NOMO-1 (cell line): ENCODE data around the gene ZNF22.

Experiments
- DNase-seq, 2 experiments: peaks; one replicate each; lab custom pipeline; 2025; ENCODE audit not compliant: unreplicated experiment in 2 of 2; lab: John Stamatoyannopoulos, UW

ZNF22 gene

DNA sequence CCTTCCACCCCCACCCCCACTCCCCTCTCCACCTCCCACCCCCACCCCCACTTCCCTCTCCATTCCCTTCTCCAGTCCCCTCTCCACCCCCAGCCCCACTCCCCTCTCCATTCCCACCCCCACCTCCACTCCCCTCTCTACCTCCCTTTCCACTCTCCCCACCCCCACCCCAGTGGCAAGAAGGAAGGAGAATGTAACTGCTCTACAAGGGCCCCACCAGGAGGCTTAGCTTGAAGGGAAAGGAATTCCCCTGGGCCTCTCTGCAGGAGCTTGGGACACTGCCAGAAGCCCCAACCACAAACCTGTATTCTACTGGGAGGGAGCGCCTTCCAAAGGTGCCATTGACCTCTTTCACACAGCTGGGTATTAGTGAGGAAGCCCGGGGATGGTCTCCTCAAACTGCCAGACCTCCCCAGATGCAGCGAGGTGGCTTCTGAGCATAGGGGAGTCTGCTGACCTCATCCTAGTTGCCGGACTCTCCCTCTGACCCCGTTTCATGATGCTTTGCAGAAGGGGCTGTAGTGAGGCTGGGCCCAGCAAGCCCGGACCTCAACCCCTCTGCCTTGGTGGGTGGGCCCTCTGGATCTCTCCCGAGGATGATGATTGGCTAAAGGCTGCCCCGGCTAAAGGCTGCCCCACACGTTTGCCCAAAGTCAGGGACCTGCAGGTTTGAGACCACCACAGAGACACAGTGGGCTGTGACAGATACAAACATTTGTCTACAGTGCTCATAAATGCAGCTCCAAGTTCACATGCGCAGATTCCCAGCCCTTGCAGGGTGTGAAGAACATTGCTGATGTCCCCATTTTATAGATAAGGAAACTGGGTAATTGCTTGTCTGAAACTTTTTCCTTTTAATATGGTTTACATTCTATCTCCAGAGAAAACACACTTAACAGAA is 25.0 kb upstream of the ZNF22 start:
- no peak for DNase-seq

DNA sequence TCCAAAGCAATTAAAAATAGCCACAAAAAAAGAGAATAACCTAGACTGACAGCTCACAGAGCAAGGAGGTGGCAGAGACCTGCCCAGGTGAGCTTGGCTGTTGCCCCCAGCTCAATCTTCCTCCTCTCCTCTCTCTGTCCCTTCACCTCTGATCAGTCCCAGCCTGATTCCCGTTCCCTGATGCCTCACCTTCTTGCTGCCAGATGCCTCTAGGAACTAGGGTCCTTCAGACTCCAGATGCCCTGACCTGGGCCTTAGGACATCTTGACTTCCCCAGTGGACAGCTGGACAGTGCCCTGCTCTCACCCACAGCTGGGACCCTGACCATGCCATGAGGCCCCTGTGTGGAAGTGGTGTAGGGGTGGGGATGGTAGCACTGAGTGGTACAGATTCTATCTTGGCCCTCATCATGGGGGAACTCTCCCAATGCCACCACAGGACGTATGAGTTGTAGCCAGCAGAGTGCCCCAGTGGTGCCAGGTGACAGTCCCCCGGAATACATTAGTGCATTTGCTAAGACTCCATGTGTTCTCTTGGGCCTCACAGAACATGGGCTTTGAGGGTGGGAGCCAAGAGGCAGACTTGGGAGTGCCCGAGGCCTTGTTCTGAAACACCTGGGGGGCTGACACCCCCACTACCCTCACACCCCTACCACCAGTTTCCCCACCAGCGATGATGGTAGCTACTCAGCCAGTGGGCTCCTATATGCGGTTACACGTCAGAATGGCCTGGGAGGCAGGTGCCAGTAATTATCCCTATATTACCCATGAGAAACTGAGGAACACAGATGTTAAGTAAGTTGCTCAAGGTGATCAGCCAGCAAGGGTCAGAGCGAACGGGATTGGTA is 24.1 kb upstream of the ZNF22 start:
- no peak for DNase-seq

DNA sequence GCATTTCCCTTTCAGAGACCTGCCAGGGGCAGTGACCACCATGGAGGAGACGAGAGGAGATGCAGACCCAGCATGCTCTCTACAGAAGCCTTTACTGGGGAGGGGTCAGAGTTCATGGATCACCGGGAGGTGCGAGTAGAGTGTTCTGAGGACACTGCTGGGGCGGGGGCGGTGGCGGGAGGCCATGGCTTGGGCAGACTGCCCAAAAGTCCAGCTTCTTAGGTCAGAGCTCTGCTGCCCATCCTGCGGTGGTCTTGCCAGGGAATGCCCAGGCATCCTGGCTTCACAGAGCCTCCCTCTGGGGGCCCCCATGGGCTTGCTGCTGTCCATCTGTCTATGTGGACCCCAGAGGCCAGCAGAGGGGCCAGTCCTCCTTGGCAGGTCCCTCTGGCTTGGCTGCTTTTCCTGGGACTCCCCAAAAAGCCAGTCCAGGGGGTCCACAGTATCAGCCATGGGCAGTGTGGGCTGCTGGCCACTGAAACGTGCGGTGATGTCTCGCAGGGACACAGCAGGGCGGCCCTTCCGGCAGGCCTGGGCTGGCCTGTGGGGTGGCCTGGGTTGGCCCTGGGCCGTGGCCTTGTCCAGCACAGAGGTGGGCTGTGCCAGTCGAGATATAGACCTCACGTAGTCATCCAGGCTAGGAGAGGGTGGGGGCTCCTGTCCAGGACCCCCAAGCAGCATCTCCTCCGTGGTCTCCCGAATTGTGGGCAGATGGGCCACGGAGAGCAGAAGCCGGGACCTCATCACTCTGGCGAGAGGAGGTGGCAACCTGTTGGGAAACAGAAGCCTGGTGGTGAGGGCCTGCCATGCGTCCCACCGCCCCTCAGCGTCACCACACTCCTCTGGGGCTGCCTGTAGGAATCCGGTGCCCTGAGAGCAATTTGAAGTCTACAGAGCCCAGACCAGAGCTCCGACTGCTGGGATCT is 23.2 kb upstream of the ZNF22 start:
- DNase-seq, result no peak

DNA sequence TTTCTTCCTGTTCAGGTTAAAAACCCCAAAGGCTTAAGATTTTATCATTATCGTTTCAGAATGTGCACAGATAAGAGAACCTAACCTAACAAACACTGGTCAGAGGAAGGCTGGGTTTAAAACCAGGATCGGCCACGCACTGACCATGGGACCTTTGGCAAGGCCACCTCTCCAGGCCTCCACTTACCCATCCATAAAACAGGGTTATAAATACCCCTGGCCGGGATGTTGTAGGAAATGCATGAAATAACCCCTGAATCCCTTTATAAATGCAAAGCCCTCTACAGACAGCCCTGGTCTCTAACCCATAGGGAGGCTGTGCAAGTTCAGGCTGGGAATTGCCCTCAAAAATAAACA is 22.5 kb upstream of the ZNF22 start:
- no peak for DNase-seq

DNA sequence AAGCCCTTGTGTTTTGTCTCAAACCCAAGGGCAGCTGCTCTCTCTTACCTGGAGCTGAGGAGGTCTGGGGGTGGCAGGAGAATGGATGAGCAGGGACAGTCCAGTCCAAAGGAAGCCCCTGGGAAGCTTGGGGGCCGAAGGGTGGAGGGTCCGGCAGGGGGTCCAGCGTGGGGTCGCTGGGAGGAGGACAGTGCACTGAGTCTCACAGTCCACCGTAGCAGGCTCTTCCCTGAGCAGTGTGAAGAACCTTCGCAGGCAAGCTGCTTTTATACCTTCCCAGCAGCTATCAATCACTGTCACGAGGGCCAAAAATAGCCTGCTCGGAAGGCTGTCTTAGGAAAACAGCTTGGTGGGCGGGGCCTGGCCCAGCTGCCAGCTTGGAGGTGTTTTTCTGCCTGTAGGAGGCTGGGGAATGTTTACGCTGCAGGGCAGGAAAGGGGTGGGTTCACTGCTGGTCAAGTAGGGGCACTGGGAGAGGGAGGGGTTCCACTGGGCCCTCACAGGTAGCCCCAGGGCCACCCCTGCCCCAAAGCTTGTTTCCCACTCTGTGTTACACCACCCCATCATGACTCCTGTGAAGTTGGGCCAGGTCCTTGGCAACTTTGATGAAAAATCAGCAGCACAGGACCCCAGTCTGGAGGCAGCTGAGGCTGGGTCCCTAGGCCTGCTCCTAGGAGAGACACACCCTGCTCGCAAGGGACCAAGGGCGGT is 22.0 kb upstream of the ZNF22 start, which contains the start of gene DEPP1:
Gene DEPP1, minus strand, starts transcription at position 240 of the 711 bp plus-strand sequence. CDS start 779 bp downstream, outside the sequence.
- DNase-seq, result no peak

GRCh38 chr10:44979281-44980191 is 21.2 kb upstream of the ZNF22 start:
- DNase-seq, result no peak

- DNase-seq, result no peak
Measured at GRCh38 chr10:44980309-44981171, 20.2 kb upstream of the ZNF22 start.

GRCh38 chr10:44981172-44982113 is 19.3 kb upstream of the ZNF22 start:
- no peak for DNase-seq

- no peak for DNase-seq
Measured at GRCh38 chr10:44982114-44982460, 18.6 kb upstream of the ZNF22 start.

GRCh38 chr10:44982496-44982895 is 18.2 kb upstream of the ZNF22 start:
- DNase-seq, result no peak

DNA sequence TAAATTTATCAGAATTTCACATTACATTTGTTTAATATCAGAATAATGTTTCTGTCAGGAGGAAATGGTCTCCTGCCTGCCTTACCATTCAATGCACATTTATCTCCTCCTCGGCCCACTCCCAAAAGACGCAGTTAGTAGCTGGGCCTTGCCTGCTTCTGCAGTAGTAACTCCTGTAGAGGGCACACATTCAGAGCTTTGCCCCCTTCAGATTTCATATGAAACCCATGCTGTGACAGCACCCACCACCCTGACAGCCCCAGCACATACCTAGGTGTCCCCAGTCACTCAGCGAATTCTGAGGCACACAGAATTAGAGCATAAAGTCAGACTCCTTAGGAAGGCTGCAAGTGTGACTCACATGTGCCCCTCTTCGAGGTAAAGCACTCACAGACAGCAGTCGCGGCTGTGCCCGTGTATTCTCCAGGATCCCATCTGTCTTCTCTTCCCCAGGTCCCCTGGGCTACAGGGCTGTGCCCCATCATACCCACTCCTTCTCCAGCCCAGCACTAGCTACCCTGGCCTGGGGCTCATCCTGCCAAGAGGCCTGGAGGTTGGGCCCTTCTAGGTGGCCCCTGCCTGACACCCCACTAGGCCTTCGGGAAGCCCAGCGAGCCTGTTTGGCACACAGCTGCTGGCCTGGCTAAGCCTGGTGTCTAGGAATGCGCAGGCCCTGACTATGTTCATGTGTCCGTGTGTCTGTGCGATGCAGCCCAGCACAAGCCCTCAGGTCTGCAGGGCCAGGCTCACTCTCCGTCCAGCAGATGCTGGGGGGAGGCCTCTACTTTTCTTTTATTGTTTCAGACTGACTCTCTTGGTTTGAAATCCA is 17.4 kb upstream of the ZNF22 start:
- DNase-seq, result no peak

- no peak for DNase-seq
Measured at GRCh38 chr10:44983895-44984278, 16.8 kb upstream of the ZNF22 start.

GRCh38 chr10:44984671-44985101 is 16.0 kb upstream of the ZNF22 start:
- no peak for DNase-seq

DNA sequence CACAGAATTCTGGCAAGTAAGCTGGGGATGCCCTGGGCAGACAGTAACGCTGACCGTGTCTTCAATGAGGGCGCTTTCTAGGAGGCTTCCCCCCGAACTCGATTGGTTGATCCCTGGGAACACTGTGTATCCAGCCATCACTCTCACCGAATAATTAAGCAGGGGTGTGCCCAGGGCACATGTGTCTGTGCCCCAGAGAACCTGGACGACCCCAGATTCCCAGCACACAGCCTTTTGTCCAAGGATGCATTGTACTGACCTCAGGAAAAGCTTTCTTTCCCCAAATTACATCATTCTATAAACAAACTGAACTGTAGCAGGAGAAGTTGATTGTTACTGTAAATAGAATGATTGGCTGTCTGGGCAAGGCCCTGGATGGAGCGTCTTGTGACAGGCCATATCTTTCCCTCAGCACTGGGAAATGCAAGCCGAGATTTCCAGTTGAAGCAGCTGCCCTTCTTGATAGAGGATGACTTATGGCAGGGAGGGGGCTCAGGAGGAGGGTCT is 15.5 kb upstream of the ZNF22 start:
- DNase-seq, result no peak

DNA sequence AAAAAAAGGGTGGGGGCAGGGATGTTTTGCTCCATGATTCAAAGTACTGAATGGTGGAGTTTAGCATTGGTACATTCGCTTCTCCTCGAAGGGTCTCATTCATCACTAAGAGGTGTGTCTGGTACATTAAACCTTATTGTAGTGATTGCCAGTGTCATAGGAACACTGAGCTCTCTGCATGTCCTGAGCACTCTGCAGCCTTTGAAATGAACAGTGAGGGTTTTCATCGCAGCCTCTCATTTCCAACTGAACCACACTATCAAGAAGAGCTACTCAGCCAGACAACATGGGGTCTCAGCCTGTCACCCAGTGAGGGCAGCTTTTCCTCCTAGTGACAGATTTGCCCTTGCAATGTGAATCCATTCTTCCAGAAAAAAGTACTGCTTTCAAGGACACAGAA is 14.5 kb upstream of the ZNF22 start:
- DNase-seq, result no peak

DNA sequence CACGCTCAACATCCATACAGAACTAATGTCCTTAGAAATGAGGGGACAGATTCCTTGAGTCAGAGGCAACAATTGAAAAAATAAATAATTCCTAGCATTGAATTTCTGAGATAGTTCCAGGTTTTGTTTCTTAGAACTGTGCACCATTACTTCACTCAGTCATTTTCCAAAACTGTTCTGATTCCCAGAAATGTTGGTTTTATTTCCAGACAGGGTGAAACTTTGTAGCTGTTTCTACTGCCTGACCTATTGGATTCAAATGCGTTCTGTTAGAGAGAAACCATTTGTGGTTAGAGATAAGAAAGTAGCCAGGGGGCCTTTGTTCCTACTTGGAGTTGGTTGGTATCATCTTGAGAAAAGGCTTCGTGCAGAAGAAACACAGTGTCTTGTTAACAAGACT is 14.1 kb upstream of the ZNF22 start:
- no peak for DNase-seq
